ENCODE measurements around the gene ZDHHC7. TPM values are rescaled to one million over a fixed set of nuclear protein-coding genes. Genes with fewer than 3 reads are reported as not detected.

Gene ZDHHC7
- total RNA-seq, 3 donors from 2014 or later (not counting 1 experiment from before 2014, with no cell fraction given), result 37.9 to 64.9 (median 45.2) TPM

GRCh38 chr16:84975522-84975921, 35.8 kb downstream of the ZDHHC7 start:
- peaks cover 20% of the 10 kb centered on the region for H3K36me3 Mint-ChIP-seq
- WGBS (ENCODE audit: insufficient coverage), result 97% methylated on average over 22 of the region's 22 CpGs
- intact Hi-C loops (cut with micrococcal nuclease), result no loop called here
- Histone ChIP-seq H3K4me1 (ENCODE audit: control insufficient read depth, insufficient read depth, low read length) (peaks cover 2% of the 10 kb centered on the region), H3K9me3 (ENCODE audit: control insufficient read depth, insufficient read depth, low read length) (no peaks in the 10 kb centered on the region), H3K27me3 (ENCODE audit: control insufficient read depth, insufficient read depth, low read length) (no peaks in the 10 kb centered on the region), H3K27ac (ENCODE audit: low read length) (no peak overlapping the region), H3K4me3 (ENCODE audit: low read length) (no peak overlapping the region), H3K36me3 (ENCODE audit: control insufficient read depth, insufficient read depth, low read length) (peaks cover 40% of the 10 kb centered on the region)
- H3K27me3 Mint-ChIP-seq (ENCODE audit: low read depth in 2 of 2), result no peaks in the 10 kb centered on the region
- H3K9me3 Mint-ChIP-seq, result no peaks in the 10 kb centered on the region
- peaks cover 0 to 3% of the 10 kb centered on the region in 2 donors for H3K4me1 Mint-ChIP-seq
- DNase-seq (no peak), ATAC-seq (no peak)
- no peak overlapping the region for H3K27ac Mint-ChIP-seq
- no peak overlapping the region for H3K4me3 Mint-ChIP-seq
- no peak for TF ChIP-seq CTCF (IDR thresholded peaks at IDR 0.05)

GRCh38 chr16:84975066-84975465, 36.3 kb downstream of the ZDHHC7 start:
- H3K4me1 Mint-ChIP-seq, result peaks cover 0 to 4% of the 10 kb centered on the region in 2 donors
- peaks cover 40% of the 10 kb centered on the region for H3K36me3 ChIP-seq (ENCODE audit: control insufficient read depth, insufficient read depth, low read length)
- intact Hi-C loops (cut with micrococcal nuclease), result no loop called here
- no peak overlapping the region for H3K4me3 Mint-ChIP-seq
- H3K4me3 ChIP-seq (ENCODE audit: low read length), result no peak overlapping the region
- H3K27me3 ChIP-seq (ENCODE audit: control insufficient read depth, insufficient read depth, low read length), result no peaks in the 10 kb centered on the region
- no peak overlapping the region for H3K27ac Mint-ChIP-seq
- TF ChIP-seq CTCF (IDR thresholded peaks at IDR 0.05), result no peak
- no peak overlapping the region for H3K27ac ChIP-seq (ENCODE audit: low read length)
- DNase-seq, result no peak
- H3K36me3 Mint-ChIP-seq, result peaks cover 20% of the 10 kb centered on the region
- H3K27me3 Mint-ChIP-seq (ENCODE audit: low read depth in 2 of 2), result no peaks in the 10 kb centered on the region
- no peaks in the 10 kb centered on the region for H3K9me3 Mint-ChIP-seq
- H3K4me1 ChIP-seq (ENCODE audit: control insufficient read depth, insufficient read depth, low read length), result peaks cover 5% of the 10 kb centered on the region
- WGBS (ENCODE audit: insufficient coverage), result 97% methylated on average over 12 of the region's 12 CpGs
- ATAC-seq, result no peak
- no peaks in the 10 kb centered on the region for H3K9me3 ChIP-seq (ENCODE audit: control insufficient read depth, insufficient read depth, low read length)

- WGBS (ENCODE audit: insufficient coverage), result 96% methylated on average over 20 of the region's 23 CpGs
- Mint-ChIP-seq H3K4me3 (no peak overlapping the region), H3K27ac (no peak overlapping the region), H3K36me3 (peaks cover 14% of the 10 kb centered on the region), H3K9me3 (no peaks in the 10 kb centered on the region), H3K4me1 (peaks cover 0 to 4% of the 10 kb centered on the region in 2 donors), H3K27me3 (ENCODE audit: low read depth in 2 of 2) (no peaks in the 10 kb centered on the region)
- intact Hi-C loops (cut with micrococcal nuclease), result no loop called here
- H3K27me3 ChIP-seq (ENCODE audit: control insufficient read depth, insufficient read depth, low read length), result no peaks in the 10 kb centered on the region
- peaks cover 5% of the 10 kb centered on the region for H3K4me1 ChIP-seq (ENCODE audit: control insufficient read depth, insufficient read depth, low read length)
- TF ChIP-seq CTCF (IDR thresholded peaks at IDR 0.05), result no peak
- no peak overlapping the region for H3K27ac ChIP-seq (ENCODE audit: low read length)
- H3K36me3 ChIP-seq (ENCODE audit: control insufficient read depth, insufficient read depth, low read length), result peaks cover 38% of the 10 kb centered on the region
- ATAC-seq (no peak), DNase-seq (no peak)
- H3K4me3 ChIP-seq (ENCODE audit: low read length), result no peak overlapping the region
- H3K9me3 ChIP-seq (ENCODE audit: control insufficient read depth, insufficient read depth, low read length), result no peaks in the 10 kb centered on the region
These were observed 37.4 kb downstream of the ZDHHC7 start for GRCh38 chr16:84973776-84974523.

GRCh38 chr16:84973236-84973635, 38.1 kb downstream of the ZDHHC7 start:
- Histone ChIP-seq H3K4me1 (ENCODE audit: control insufficient read depth, insufficient read depth, low read length) (peaks cover 5% of the 10 kb centered on the region), H3K9me3 (ENCODE audit: control insufficient read depth, insufficient read depth, low read length) (no peaks in the 10 kb centered on the region), H3K4me3 (ENCODE audit: low read length) (no peak overlapping the region), H3K36me3 (ENCODE audit: control insufficient read depth, insufficient read depth, low read length) (peaks cover 36% of the 10 kb centered on the region), H3K27me3 (ENCODE audit: control insufficient read depth, insufficient read depth, low read length) (no peaks in the 10 kb centered on the region), H3K27ac (ENCODE audit: low read length) (no peak overlapping the region)
- H3K27ac Mint-ChIP-seq, result no peak overlapping the region
- H3K27me3 Mint-ChIP-seq (ENCODE audit: low read depth in 2 of 2), result no peaks in the 10 kb centered on the region
- TF ChIP-seq CTCF (IDR thresholded peaks at IDR 0.05), result no peak
- H3K36me3 Mint-ChIP-seq, result peaks cover 14% of the 10 kb centered on the region
- intact Hi-C loops (cut with micrococcal nuclease), result no loop called here
- 94% methylated on average over 15 of the region's 15 CpGs for WGBS (ENCODE audit: insufficient coverage)
- DNase-seq (no peak), ATAC-seq (no peak)
- H3K4me1 Mint-ChIP-seq, result peaks cover 0 to 4% of the 10 kb centered on the region in 2 donors
- no peaks in the 10 kb centered on the region for H3K9me3 Mint-ChIP-seq
- H3K4me3 Mint-ChIP-seq, result no peak overlapping the region
